CD4-positive, alpha-beta T cell treated with Interleukin-10 for 1 hour (primary cell): ENCODE measurements around the gene TCF12.
"Not testable (repeated sequence)": the region's sequence is repeated elsewhere in the genome, so short reads cannot be mapped to it uniquely, and the experiment has no call there.

Experiments used
- DNase-seq: peaks from one replicate; pipeline ENCODE4 v3.0.0-alpha.2; 2020

The TCF12 gene

GRCh38 chr15:56916825-56917477, 1.5 kb upstream of the TCF12 start:
- no peak for DNase-seq

GRCh38 chr15:56917652-56918045, 795 bp upstream of the TCF12 start:
- peak; percentile 18 for DNase-seq

DNA sequence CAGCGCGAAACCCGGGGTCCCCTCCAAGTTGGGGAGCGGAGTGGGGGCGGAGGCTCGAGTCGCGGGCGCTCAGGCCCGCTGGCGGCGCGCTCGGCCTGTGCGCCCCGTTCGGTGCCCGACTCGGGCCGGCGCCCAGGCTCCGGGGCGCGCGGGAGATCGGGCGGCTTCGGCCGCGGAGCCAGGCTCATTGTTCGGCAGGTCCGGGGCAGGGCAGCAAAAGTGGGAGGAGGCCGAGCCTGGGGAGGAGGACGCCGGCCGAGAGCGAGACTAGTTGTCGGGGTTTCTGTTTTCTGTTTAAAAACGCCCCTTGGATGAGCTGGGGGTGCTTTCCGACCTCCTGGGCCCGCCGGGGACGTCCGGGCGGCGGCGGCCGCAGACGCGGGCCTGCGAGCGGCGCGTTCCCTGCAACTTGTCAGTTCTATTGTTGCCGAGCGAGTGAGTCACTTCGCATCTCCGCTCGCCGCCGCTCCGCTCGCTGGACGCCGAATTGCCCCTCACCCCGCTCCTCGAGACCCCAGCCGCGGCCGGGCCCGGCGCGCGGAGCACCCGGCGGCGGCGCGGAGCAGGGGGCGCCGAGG, 676 bp downstream of the TCF12 start:
- peak; percentile 66 for DNase-seq

DNA sequence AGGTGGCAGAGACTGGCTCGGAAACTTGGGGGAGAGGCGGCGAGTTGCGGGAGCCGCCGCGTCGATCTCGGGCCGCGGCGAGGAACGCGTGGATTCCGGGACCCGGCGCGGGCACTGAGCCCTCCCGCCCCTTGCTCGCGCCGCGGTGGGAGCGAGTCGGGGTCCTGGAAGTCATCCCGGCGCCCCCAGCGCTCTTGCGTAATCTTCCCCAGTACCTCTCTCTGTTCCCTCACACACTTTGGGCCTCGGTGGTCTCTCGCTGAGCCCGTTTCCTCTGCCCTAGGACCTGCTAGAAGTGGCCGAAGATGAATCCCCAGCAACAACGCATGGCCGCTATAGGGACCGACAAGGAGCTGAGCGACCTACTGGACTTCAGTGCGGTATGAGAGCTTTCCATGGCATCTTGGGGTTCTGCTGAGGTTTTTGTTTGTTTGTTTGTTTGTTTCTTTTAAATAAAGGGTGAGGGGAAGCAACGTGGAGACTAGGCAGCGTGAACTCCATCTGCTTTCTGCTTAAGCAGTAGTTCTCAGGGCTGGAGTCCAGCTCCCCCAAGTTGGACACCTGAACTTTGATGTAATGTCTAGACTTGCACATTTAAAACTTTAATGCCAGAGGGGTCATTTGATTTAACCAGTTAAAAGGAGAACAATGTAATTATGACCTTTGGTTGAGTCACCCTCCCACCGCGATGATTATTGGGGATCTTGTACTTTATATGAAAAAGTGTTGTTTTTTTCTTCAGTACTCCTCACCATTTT, 1.3 kb downstream of the TCF12 start:
- DNase-seq = peak; percentile 9

DNA sequence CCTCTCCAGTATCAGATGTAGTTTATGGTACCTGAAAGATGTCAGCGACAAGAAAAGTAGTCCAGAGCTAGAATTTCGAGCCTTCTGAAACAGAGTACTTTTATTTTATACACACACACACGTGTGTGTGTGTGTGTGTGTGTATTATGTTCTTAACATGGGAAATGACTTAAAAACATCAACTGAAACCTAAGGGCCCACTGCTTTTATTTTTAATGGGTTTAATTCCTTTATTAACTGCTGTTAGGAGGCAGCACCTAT, 1.9 kb downstream of the TCF12 start:
- DNase-seq = no peak

DNA sequence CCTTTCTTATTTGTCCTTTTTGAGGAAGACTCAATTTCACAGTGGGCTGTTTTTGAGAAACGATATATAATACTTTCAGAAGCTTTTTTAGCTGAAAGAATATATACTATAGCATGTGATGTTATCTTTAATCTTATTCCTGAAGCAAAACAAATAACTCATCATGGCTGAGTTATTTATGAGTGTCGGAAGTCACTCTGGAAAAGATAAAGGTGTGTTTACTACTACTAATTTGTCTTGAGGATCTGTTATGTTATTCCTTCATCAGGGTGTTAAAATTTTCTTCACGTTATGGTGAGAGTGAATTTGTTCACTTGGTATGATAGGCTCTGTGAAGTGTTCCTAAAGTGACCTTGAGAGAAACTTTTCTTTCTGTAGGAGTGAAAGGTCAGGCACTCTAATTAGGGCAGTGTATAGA, 4.7 kb downstream of the TCF12 start:
- DNase-seq = no peak

DNA sequence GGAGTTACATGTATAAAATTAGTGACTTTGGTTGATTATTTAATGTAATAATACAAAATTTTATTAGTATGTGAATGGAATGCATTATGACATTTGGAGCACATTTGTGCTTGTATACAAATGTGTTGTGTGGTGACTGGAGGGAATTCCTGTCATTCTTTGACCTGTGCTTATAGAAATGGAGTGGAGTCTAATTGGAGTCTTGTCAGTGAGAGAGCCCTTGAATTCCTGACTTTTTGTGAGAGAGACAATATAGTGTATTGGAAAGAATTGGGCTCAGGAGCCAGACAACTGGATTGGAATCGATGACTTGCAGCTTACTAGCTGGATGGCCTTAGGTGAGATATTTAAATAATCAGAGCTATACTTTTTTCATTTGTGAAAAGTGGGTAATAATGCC, 9.4 kb downstream of the TCF12 start:
- DNase-seq = no peak

GRCh38 chr15:56929399-56929798, 11.0 kb downstream of the TCF12 start:
- no peak for DNase-seq

GRCh38 chr15:56929933-56930332, 11.5 kb downstream of the TCF12 start:
- no peak for DNase-seq

DNA sequence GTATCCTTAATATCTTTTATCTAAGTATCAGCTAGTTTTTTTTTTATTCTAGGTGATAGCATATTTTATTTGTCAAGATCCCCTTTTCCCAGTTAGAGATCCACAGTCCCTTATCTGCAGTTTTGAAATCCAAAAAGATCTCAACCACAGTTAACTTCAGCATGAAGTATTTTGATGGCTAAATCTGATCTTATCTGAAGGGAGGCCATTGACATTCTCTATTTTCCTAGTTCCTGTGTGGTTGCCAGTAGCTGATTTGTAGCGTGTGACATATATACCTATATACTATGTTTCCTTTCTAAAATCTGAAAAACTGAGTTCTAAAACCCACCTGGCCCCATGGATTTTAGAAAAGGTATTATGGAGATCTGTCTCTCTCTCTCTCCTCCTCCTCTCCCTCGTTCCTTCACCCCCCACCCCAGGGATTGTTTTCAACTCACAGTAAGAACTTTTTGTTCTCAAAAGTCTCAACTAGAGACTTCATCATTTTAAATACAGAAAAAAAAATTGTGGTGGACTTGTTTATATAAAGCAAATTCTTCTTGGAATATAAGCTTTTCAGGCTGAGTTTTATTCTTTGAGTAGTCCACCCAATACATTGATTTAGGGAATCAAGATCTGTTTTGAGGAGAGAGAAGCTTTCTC, 12.3 kb downstream of the TCF12 start:
- no peak for DNase-seq

DNA sequence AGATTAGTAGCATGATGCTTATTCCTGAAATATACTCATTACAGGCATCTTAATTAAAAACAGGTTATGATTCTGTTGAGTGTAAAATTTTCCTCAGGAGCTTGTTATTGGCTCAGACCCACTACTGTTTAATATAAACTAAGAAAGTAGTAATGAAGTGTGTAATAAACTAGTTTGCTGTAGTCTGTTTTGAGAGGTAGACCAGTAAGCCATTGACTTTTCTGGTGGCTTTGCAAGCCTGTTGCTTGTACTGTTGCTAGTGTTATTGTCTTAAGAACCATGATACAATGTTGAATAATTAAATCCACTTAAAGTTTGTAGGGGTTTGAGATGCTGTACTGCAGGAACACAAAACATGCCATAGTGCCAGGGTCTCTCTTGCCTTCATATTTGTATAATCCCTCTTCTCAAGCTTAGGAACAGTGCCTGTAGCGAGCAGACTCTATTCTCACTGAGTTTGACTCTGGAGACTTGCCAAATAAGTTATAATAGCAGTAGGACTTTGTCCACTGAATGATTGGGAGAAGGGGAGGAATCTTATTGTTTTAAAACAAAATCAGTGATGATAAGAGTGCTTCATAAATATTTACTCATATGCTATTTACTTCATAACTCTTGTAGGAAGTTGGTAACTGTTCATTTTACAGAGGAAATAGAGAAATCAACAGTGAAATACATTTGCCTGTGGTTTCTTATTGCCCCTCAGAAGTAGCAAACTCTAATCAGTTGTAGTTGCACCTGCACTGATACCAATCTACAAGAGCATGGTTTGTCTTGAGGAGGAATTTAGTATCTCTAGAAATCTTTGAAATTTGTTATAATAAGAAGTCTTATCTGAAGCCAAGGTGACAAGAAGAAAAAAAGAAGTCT, 13.4 kb downstream of the TCF12 start:
- DNase-seq = no peak

- not testable (repeated sequence) for DNase-seq
These were observed 14.0 kb downstream of the TCF12 start for GRCh38 chr15:56932509-56932868.

GRCh38 chr15:56933410-56933809, 15.0 kb downstream of the TCF12 start:
- DNase-seq = no peak

DNA sequence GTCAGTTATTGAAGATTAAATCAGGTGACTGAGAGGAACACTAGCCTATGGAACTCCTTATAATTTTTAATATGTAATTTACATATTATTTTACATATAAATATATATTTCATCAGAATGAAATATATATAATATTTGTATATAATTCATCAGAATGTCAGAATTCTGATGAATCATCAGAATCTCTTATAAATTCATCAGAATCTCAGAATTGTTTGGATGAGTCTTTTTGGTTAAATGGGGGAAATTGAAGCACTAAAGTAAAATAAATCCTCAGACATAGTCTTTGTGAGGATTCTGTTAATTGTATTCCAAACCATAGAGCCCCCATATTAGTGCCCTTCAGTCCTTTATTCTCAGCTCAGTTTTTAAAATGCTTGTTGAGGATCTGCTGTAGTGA, 15.4 kb downstream of the TCF12 start:
- DNase-seq = no peak

DNA sequence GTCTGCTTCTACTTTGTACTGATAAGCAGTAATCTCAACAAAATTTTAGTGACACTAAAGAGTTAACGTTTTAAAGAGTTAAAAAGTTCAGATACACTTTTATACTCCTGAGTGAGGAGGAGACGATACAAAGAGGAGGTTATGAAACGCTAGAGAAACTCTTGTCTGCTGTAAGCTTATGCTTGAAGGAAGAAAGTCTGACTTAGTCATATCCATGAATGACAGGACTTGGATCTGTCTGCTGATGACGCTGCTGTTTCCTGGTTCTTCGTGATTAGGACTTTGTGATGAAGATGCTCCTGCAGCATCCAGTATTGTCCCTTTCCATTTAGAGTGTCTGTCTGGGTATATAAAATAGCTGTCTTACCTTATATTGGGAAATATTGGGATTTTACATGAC, 15.8 kb downstream of the TCF12 start:
- no peak for DNase-seq

DNA sequence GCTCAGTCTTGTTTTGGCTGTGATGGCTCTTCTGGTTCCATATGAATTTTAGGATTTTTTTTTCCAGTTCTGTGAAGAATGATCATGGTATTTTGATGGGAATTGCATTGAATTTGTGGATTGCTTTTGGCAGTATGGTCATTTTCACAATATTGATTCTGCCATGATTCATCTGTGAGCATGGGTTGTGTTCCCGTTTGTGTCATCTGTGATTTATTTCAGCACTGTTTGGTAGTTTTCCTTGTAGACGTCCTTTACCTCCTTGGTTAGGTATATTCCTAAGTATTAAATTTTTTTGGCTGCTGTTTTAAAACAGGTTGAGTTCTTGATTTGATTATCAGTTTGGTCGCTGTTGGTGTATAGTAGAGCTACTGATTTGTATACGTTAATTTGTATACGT, 18.5 kb downstream of the TCF12 start:
- DNase-seq = no peak

DNA sequence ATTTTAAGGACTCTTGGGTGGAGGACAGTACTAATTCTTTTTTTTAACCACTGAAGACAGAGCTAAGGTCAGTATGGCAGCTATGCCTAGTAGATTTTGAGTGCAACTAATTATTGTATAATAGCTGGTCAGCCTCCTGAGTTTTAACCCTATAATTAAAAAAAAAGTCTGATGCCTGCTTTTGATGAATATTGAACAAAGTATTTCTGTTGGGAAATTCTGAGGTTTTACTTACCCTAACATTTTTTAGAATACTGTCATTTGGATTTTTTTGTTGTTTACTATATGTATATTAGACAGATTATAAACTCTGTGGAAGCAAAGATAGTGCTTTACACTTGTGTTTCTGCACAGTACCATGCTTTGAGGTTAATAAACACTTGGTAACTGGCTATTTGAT, 20.8 kb downstream of the TCF12 start:
- DNase-seq = no peak

DNA sequence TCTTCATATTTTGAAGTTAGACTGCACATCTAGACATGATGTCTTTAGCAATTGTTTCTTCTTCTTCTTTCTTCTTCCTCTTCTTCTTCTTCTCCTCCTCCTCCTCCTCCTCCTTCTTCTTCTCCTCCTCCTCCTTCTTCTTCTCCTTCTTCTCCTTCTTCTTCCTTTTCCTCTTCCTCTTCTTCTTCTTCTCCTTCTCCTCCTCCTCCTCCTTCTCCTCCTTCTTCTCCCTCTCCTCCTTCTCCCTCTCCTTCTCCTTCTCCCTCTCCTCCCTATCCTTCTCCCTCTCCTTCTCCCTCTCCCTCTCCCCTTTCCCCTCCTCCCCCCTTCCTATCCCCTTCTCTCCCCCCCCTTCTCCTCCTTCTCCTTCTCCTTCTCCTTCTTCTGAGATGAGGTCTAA, 21.9 kb downstream of the TCF12 start:
- DNase-seq = no peak

DNA sequence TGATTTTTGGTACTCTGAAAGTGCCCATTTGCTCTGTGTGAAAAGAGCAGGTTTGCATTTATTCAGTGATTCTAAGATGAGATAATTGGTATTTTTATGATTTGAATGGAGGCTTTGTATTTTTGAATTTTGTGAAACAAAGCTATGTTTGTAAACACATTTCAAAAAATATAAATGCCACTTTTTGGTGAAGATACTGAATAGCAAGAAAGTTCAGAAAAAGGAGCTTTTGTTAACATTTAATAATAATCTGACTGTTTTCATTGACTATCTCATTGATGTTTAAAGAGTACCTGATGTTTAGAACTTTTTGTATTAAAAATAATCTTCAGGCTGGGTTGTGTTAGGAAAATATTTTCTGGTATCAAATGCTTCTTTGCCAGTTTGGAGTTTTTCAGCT, 23.7 kb downstream of the TCF12 start:
- DNase-seq = no peak

DNA sequence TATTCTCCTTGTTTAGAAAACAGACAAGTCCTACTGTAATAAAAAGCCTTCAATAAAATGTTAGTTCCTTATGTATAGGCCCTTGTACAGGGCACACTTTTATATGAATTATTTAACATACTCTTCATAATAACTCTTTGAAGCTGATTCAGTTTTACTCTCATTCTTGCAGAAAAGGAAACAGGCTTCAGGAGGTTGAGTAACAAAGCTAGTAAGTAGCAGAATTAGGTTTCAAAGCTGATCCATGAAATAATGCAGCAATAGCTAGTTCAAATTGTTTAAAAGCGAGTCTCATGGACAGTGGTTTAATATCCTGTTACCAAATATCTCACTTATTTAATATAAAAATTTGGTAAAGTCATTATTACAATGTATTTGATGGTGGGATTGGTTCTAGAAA, 25.0 kb downstream of the TCF12 start:
- no peak for DNase-seq

DNA sequence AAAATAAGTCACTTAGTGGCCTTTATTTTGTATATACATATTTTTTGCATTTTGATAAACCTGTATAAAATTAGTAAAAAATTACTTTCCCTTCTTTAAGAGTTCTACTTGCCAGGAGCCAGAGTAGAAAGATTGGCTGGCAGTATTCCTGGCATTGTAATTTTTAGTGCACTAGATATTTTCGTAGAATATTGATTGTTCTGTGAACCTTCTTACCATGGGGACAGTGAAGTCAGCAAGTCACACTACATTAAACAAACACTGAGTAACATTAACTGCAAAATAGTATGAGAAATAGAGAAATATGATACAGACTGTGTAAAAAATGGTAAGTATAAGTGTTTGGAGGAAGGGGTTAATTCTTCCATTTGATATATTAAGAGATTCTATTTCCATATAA, 26.0 kb downstream of the TCF12 start:
- no peak for DNase-seq

GRCh38 chr15:56946150-56946549, 27.7 kb downstream of the TCF12 start:
- DNase-seq = no peak
